Measurements from ENCODE around the gene EEPD1.

EEPD1 gene

DNA sequence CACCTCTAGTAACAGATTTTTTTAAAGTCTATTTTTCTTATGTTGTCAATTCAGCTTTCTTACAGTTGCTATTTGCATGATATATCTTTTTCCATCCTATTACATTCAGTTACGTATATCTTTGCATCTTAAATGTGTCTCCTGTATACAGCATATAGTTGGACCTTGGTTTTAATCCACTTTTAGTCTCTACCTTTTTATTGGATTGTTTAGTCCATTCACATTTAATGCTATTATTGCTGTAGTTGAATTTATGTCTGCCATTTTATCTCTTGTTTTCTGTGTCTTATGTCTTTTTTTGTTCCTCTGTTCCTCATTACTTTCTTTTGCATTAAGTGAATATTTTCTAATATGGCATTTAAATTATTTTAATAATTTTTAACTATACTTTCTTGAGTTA, 100.6 kb downstream of the EEPD1 start:
- no peak for DNase-seq

DNA sequence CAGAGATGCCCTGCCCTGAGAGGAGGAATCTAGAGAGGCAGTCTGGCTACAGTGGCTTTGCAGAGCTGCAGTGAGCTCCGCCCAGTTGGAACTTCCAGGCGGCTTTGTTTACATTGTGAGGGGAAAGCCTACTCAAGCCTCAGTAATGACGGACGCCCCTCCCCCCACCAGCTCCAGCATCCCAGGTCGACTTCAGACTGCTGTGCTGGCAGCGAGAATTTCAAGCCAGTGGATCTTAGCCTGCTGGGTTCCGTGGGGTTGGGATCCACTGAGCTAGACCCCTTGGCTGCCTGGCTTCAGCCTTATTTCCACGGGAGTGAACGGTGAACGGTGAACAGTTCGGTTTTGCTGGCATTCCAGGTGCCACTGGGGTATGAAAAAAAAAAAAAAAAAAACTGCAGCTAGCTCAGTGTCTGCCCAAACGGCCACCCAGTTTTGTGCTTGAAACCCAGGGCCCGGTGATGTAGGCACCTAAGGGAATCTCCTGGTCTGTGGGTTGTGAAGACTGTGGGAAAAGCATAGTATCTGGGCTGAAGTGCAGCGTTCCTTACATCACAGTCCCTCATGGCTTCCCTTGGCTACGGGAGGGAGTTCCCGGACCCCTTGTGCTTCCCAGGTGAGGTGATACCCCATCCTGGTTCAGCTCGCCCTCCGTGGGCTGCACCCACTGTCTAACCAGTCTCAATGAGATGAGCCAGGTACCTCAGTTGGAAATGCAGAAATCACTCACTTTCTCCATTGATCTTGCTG, 105.6 kb downstream of the EEPD1 start:
- DNase-seq, result peak in 30 of 51 donors; percentile 5 to 74 (median 42)

DNA sequence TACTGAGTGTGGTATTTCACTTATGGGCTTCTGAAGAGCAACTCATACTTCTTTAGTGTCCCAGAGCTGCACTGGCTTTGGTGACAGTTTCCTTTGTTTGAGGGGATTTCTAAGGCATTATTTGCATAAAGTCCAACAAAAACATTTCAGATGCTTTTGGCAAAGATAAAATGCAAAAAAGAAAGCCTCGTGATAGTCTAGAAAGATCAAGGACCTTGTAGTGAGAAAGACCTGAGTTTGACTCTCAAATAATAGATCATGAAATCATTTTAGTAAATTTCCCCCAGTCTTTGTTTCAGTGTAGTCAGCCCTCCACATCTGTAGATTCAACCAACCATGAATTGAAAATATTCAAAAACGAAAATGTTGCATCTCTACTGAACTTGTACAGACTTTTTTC, 107.4 kb downstream of the EEPD1 start:
- no peak for DNase-seq

DNA sequence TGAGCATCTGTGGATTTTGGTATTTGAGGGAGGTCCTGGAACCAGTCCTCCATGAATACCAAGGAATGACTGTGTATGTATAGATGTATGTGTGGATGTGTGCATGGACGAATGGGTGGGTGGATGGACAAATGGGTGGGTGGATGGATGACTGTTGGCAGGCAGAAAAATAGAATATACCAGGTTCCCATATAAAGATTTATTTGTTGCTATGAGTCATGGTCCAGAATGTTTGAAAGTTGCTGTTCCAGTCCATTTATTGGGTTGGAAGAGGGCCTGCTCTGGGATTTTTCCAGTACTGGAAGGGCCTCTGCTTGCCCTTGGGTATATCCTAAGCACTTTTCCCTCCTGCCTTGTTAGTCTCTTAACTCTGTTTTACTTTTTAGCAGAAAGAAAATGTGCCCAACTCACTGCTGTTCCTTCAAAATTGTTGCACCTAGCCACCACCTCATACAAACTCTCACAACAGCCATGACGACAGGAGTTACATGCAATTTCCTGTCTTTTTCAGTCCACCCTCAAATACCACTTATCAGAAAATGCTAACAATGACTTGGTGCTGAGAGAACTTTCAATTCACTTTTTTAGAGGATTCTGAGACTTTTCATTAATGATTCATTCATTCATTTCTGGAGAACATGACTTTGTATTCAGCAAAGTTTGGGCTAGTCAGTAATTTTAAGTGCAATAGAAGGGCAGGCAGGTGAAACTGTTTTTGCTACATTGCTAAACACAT, 108.1 kb downstream of the EEPD1 start:
- no peak for DNase-seq

DNA sequence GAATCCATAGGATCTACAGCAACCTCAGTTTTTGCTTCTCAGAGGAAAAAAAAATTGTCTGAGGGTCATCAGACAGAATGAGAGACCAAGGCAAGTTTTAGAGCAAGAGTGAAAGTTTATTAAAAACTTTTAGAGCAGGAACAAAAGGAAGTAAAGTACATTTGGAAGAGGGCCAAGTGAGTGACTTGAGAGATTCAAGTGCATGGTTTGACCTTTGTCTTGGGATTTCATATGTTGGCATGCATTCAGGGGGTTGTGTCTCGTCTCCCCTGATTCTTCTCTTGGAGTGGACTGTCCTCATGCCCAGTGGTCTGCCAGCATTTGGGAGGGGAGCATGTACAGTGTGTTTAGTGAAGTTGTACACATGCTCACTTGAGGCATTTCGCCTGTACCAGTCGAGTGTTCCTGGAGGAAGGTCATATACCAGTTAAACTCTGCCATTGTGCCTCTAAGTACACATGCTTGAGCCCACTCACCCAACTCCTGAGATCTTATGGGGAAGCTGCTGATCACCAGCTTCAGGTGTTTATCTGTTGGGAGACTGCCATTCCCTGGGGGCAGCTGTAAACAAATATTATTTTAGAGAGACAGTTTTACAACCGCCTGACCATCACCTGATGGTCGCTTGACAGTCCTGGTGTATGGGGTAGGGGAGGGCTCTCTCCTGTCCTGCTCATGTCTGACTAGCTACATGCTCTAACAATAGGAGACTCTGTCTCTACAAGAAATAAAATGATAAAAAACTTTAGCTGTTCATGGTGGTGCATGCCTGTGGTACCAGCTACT, 109.4 kb downstream of the EEPD1 start:
- no peak for DNase-seq

DNA sequence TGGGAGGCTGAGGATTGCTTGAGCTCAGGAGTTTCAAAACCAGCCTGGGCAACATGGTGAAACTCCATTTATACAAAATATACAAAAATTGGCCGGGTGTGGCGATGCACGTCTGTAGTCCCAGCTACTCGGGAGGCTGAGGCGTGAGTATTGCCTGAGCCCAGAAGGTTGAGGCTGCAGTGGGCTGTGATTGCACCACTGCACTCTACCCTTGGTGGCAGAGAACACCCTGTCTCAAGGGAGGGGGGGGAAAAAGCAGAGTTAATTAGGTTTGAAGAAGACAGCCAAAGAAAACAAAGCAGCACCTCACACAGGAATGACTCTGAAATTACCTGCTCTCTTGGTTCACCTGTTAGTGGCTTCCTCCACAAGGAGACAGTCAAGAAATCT, 110.0 kb downstream of the EEPD1 start:
- DNase-seq, result no peak

DNA sequence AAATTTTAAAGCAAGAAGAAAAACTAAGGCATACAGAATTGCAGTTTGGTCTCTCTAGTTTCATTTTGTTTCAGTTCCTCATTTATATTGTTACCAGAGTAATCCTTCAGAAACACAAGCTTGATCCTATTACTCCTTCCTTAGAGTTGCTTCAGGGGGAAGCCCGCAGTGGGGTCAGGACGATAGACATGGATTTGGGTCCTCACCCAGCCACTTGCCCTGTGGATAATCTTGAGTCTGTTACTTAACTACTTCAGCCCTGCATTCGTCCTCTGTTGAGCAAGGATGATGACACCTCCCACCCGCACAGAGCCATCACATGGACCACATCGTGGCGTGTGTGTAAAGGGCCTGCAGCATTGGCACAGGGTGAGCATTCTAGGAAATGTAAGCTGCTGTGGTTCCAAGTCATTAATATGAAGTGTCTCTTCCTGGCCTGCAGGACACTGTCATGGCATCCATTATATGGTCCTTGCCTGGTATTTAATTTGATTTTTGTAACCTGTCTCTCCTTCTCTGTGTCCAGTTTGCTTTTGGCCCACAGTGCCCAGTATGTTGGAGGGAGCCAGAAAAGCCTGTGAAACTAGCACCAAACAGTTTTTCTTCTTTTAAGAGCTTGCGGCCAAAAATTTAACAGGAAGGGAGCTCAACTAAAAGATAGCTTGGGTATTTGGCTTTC, 111.2 kb downstream of the EEPD1 start:
- DNase-seq, result peak in 6 of 51 donors; percentile 20 to 52 (median 22)

DNA sequence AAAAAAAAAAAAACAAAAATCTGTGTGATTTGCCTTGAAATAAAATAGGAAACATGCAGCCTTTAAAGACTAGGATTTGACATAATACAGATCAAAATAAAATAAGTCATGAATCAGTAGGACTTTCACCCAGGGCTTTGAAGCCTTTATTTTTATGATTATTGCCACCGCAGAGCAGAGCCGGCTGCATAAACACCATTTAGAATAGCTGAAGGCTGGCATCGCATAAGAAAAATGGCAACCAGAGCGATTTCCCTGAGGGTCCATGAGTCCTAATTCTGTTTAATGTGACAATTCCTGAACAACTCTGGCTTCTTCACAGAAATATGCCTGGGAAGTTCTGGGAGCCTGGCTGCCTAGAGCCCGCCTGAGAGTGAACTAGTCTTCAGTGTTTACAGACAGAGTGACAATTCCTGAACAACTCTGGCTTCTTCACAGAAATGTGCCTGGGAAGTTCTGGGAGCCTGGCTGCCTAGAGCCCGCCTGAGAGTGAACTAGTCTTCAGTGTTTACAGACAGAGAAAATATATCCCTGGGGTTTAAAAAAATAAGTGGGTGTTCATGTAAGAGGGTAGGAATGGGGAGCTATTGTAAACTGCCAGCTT, 112.0 kb downstream of the EEPD1 start:
- no peak for DNase-seq

DNA sequence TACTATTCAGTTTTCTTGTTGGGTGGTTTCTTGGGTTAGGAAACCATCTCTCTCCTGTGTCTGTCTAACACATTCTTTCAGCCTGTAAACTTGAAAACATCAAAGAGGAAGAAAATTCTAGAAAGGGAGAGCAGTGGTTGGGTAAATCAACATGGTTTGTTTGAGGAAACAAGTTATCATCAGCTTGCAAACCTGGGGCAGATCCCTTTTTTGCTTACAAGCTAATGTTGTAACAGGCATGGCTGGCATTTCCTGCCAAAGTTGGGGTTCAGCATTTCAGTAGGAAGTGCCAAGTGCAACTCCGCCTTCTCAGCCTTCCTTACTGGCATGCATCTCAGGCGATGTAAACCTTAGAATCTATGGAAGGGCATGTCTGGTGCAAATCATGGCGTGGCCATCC, 112.6 kb downstream of the EEPD1 start:
- peak in 3 of 51 donors; percentile 15 to 24 (median 17) for DNase-seq

DNA sequence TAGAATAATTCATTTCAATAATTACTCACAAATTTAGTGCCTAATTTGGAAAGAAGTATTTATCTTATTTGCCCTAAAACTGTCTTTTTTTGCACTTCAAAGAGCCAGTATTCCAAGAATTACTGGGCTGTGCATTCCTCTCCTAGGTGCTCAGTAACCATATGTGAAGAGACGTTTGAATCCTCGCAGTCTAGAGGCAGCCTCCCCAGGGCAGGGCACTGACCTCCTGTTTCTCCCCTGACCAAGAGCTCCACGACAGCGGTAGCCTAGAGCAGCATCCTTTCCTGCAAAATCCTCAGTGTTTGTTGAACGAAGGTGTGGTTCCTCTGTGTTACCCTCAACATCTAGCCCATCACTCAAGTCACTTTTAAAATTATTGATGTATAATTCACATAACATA, 113.1 kb downstream of the EEPD1 start:
- no peak for DNase-seq

DNA sequence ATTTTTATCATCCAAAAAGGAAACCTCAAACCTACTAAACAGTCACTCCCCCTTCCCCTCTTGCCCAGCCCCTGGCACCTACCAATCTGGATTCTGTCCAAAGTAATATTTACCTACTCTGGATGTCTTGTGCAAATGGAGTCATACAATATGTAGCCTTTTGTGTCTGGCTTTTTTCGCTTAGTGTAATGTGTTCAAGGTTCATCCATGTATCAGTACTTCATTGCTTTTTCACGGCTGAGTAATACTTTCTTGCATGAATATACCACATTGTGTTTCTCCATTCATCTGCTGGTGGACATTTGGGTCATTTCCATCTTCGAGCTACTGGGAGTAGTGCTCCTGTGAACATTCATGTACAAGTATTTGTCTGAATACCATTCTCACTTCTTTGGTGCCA, 113.6 kb downstream of the EEPD1 start:
- no peak for DNase-seq

DNA sequence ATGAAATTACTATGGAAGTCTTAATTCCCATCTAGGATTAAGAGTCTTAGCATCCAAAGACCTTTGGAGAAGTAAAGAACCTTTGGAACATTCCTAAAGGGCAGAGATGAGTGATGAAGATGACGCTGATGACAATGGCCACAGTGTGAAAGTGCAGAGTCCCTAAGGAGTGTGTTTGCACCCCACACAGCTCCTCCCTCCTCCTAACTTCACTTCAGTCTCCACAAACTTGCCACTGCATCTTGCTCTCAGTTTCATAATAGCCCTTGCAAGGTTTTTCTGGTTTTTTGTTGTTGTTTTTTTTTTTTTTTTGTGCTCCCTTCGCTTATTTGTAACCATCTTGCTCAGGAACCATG, 119.1 kb downstream of the EEPD1 start:
- DNase-seq, result no peak

DNA sequence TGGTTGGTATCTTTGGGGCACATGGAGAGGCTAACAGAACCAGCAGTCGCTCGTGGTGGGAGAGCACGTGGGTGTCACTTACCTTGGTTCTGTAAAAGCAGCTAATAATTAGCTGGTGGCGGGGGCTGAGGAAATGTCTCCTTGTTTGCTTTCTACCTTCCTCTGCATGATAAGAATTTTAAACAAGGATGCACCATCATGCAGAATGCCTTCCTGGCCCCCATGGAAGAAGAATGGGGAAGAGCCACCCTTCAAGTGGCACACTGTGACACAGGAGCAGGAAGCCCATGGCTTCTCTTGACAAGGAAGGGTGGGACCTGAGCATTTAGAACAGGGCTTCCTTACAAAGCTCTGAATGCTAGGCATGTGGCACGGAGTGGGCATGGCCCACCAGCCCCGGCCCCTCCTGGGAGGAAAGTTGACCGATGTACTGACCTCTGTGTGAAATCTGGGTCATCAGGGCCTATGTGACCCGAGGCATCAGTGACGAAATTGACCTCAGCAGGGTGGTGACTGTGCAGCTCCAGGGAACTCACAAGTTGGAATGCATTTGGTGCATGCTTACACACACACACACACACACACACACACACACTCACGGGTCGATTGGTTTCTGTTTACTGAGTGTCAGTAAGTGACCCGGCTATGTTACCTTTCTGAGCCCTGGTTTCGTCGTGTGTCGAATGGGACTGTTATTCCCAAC, 119.7 kb downstream of the EEPD1 start:
- no peak for DNase-seq

DNA sequence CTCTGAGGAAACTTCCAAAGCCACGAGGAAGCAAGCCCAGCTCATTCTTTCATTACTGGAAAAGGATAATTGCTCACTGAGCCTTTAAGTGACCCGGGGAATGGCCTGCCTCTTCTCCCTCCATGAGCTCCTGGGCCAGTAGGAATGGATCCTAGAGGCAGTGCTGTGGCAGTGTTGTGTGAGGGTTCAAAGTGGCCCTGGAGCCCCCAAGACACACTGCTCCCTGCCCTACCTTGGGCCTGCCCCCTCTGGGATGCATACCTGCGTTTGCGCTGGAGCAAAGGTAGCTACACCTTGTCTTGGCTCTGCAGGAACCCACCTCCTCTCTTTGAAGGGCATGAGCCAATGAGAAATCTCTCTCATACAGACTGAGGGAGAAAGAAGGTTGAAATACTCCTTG, 120.8 kb downstream of the EEPD1 start:
- no peak for DNase-seq

DNA sequence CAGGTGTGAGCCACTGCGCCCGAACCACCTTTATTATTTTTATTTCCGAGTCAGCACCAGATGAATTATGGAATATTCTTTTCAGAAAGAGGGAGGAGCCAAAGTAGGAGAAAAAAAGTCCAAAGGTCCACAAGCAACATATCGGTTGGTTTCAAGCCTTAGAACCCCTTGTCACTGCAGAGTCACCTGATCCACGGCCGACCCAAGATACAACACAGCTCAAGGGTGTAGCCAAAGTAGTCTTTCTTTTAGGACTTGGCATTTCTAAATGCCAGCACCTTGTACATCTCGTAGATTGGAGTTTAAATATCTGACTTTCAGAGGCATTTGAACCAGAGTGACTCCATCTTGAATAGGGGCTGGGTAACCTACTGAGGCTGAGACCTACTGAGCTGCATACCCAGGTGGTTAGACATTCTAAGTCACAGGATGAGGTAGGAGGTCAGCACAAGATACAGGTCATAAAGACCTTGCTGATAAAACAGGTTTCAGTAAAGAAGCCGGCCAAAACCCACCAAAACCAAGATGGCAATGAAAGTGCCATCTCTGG, 122.8 kb downstream of the EEPD1 start:
- DNase-seq, result no peak

DNA sequence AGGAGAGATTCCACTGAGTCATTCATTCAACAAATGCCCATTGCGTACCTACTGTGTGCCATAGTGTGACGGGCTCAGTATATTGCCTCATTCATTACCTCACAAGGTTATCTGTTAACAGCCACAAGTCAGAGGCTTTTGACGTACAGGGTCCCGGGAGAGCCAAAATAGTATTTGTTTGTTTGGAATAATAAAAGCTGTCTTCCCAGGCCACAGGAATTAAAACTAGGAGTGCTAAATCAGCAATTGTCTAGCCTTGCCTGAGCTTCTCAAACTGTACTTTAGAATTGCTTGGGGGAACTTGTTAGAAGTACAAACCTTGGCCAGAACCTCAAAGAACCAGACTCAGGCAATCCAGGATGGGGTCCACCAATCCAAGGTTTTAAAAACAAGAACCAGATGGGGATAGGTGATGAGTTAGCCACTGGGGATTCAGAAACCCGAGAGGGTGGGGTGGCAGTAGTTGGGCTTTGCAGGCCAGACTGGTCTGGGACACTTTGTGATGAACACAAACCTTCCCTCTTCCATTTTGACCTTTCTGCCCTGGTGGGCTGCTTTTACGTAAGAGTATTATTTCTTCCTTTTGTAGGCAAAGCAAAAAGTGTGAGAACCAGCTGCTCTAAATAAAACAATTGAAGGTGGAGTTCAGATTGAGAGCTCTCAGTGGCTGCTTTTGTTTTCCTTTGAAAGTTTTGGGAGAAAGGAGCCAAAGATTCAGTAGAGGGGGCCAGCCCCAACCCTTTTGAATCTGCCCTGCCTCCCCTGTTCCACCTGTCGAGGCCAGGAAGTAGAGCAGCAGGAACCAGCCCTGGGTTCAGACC, 123.6 kb downstream of the EEPD1 start:
- no peak for DNase-seq

DNA sequence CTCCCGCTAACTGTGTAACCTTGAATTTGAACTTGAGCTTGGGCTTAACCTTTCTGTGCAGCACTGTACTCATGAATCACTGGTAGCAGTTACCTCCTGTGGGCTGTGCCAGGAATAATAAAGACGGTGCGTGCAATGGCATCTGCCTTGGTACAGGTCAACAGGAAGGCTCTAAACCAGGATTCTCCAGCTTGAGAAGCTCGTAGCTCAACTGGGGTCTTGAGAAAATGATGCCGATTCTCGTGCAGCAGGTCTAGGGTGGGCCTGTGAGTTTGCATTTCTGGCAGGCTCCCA, 124.1 kb downstream of the EEPD1 start:
- no peak for DNase-seq

DNA sequence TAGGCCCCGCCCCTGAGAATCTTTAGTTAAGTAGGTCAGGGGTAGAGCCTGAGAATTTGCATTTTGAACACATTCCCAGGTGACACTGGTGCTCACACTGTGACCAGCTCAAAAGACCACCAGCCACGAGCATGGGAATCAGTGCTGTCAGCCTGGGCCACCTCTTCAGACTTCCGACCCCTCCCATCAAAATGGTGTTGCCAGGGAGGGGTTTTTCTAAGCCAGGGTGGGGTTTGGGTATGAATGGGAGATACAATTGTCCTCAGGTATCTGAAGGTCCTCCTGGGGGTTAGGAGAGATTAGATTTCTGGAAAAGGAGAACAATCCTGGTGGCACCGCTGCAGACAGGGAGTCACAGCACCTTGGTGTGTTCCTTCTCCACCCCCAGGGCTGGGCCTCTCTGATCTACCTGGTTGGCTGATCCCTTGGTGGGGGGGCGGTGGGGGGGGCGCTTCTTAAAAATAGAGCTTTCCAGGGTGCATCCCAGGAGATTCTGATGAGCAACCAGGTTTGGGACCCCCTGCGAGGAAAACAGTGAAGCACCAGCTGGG, 125.1 kb downstream of the EEPD1 start:
- DNase-seq, result no peak

DNA sequence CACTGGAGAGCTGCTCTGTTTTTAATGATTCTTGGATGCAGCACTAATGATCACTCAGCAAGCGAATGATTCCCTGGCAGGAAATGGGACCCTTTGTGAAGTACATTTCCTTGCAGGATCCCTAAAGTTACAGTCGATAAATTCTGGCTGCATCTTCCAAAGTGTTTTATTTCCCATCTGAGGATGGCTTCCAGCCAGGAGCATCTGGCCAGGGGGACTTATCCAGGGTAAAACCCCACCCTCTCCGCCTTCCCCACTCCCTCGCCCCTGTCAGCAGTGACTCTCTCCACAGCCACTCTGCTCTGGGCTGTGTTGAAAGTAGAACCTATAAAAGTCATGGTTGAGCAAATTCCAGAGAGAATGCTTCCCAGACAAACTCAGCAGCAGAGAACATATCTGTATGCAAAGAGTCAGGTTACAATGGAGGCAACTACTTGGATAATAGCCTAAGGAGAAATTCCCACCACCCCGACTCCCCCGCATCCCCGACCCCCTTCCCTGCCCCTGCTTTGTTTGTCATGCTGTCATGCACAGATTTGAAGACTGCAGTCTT, 125.6 kb downstream of the EEPD1 start:
- DNase-seq, result no peak

Measured in hypothalamus (tissue), 51 donors.